Lung (tissue), 12 donors: ENCODE results near the gene PRKN. TPM values are rescaled to one million over a fixed set of nuclear protein-coding genes. Genes with fewer than 3 reads are reported as not detected.
A peak's percentile ranks its signal among the peaks of the same experiment; 100 is the strongest.

ENCODE experiments used
- ATAC-seq: fragments of 200-7000 bp; cut with Tn5 transposase; one replicate; pipeline ENCODE4 v1.9.1; 2020; ENCODE audit warnings: moderate number of reproducible peaks; ENCODE audit not compliant: insufficient read depth, low FRiP score
- DNase-seq, 3 donors: peaks; one replicate each; pipeline ENCODE4 v3.0.0-alpha.2; 2013 to 2017
- H3K27ac ChIP-seq, 2 donors: one replicate each; pipeline ENCODE4 v1.5.1; 2013; ENCODE audit warnings: mild to moderate bottlenecking in 2 of 2, moderate library complexity in 2 of 2, control low read depth in 1 of 2, inconsistent platforms in 1 of 2, low read depth in 1 of 2, low read length in 1 of 2
- H3K27me3 ChIP-seq, 3 donors: one replicate each; pipeline ENCODE4 v1.5.1; 2013; ENCODE audit warnings: low read length in 2 of 3; ENCODE audit not compliant: control insufficient read depth in 3 of 3, insufficient read depth in 3 of 3
- H3K36me3 ChIP-seq, 4 donors: one replicate each; pipeline ENCODE4 v1.5.1; 2013; ENCODE audit warnings: low read length in 4 of 4, mild to moderate bottlenecking in 1 of 4, moderate library complexity in 1 of 4; ENCODE audit not compliant: control insufficient read depth in 4 of 4, insufficient read depth in 4 of 4
- H3K4me1 ChIP-seq, 5 donors: one replicate each; pipeline ENCODE4 v1.5.1; 2013; ENCODE audit warnings: low read length in 5 of 5, mild to moderate bottlenecking in 2 of 5, moderate library complexity in 1 of 5; ENCODE audit not compliant: control insufficient read depth in 5 of 5, insufficient read depth in 5 of 5
- H3K4me3 ChIP-seq: one replicate; pipeline ENCODE4 v1.5.1; 2013; ENCODE audit warnings: mild to moderate bottlenecking, control low read depth, moderate library complexity
- H3K9ac ChIP-seq, 2 donors: one replicate each; pipeline ENCODE4 v1.5.1; 2013; ENCODE audit warnings: low read length in 2 of 2, control low read depth in 1 of 2; ENCODE audit not compliant: insufficient read depth in 1 of 2
- H3K9me3 ChIP-seq, 4 donors: one replicate each; pipeline ENCODE4 v1.5.1; 2013; ENCODE audit warnings: low read length in 3 of 4, mild to moderate bottlenecking in 1 of 4, moderate library complexity in 1 of 4; ENCODE audit not compliant: control insufficient read depth in 4 of 4, insufficient read depth in 3 of 4
- CTCF ChIP-seq: IDR thresholded peaks from 2 replicates; pipeline ENCODE4 v1.5.1; 2012; ENCODE audit warnings: mild to moderate bottlenecking; ENCODE audit errors: control extremely low read depth, extremely low read depth
- WGBS, 2 donors: extraction: QIAGEN DNeasy Blood & Tissue Kit; methylation state at CpG; one replicate each; pipeline ENCODE4 v1.1.7; 2013; 5-methylcytosine and 5-hydroxymethylcytosine counted together
- polyA plus RNA-seq, 2 donors: library from polyadenylated mRNA; stranded (reverse); fragments of 200-250 nt; gene quantifications; one replicate each; pipeline ENCODE4 v1.2.1, GENCODE V29; 2013
- total RNA-seq, 2 donors: library from RNA; depleted of rRNA in 1 of 2; stranded (reverse); fragments of >200 nt in 1 of 2; gene quantifications; one replicate each; pipeline ENCODE4 v1.2.1, GENCODE V29; 2014 to 2021
- donor health status: control.
- donor health status: control.
- donor health status: Bipolar disorder and iron deficiency.
- donor health status: healthy.
- donor health status: DM: yes; HTN: yes; CAD: no.

Gene PRKN
- total and polyA plus RNA-seq, 4 donors = 0.27 to 11.2 (median 3.1) TPM

GRCh38 chr6:161487217-161487531 lies 1240.4 kb downstream of the PRKN start:
- WGBS, 2 donors = 98 to 100% methylated on average over 1 of the region's 1 CpG
- H3K9ac ChIP-seq = no peak overlapping the region
- H3K27ac ChIP-seq = no peak overlapping the region
- ATAC-seq (no peak), DNase-seq (no peak)
- peaks cover 0 to 4% (median 0%) of the 10 kb centered on the region in 5 donors for H3K4me1 ChIP-seq
- H3K4me3 ChIP-seq = no peak overlapping the region
- no peaks in the 10 kb centered on the region for H3K9me3 ChIP-seq
- H3K36me3 ChIP-seq = no peaks in the 10 kb centered on the region
- TF ChIP-seq CTCF = no peak
- H3K27me3 ChIP-seq = no peaks in the 10 kb centered on the region

- Histone ChIP-seq H3K4me3 (no peak overlapping the region), H3K9ac (no peak overlapping the region), H3K9me3 (no peaks in the 10 kb centered on the region), H3K27ac (no peak overlapping the region), H3K36me3 (no peaks in the 10 kb centered on the region), H3K4me1 (peaks cover 0 to 6% (median 0%) of the 10 kb centered on the region in 5 donors), H3K27me3 (no peaks in the 10 kb centered on the region)
- no peak for TF ChIP-seq CTCF
- ATAC-seq (no peak), DNase-seq (no peak)
- WGBS, 2 donors = 79 to 89% methylated on average over 7 of the region's 7 CpGs
These were observed 1241.0 kb downstream of the PRKN start for GRCh38 chr6:161486361-161487216.

GRCh38 chr6:161482517-161482858 lies 1245.1 kb downstream of the PRKN start:
- Histone ChIP-seq H3K9me3 (no peaks in the 10 kb centered on the region), H3K36me3 (no peaks in the 10 kb centered on the region), H3K4me3 (no peak overlapping the region), H3K27ac (no peak overlapping the region), H3K9ac (no peak overlapping the region), H3K4me1 (peaks cover 0 to 6% (median 0%) of the 10 kb centered on the region in 5 donors), H3K27me3 (no peaks in the 10 kb centered on the region)
- TF ChIP-seq CTCF = no peak
- no peak for ATAC-seq
- WGBS, 2 donors = 54 to 55% methylated on average over 3 of the region's 3 CpGs
- DNase-seq = peak in 2 of 3 donors; percentile 35 to 44
